Measurements from ENCODE around the gene MPHOSPH10. TPM values are rescaled to one million over a fixed set of nuclear protein-coding genes. Genes with fewer than 3 reads are reported as not detected.
"Not testable (repeated sequence)": the region's sequence is repeated elsewhere in the genome, so short reads cannot be mapped to it uniquely, and the experiment has no call there.

Gene MPHOSPH10
- total RNA-seq, 2 experiments from 2014 or later: 58.9 to 63.9 TPM

GRCh38 chr2:71121479-71121878 lies 9.0 kb upstream of the MPHOSPH10 start:
- ChIA-PET CTCF (no interaction called here), POLR2A (no interaction called here)

- CTCF ChIA-PET: no interaction called here
- POLR2A ChIA-PET: no interaction called here
These were observed 7.8 kb upstream of the MPHOSPH10 start for GRCh38 chr2:71122387-71123298.

- POLR2A ChIA-PET: no interaction called here
- CTCF ChIA-PET: no interaction called here
These were observed 4.7 kb upstream of the MPHOSPH10 start for GRCh38 chr2:71125506-71126294.

GRCh38 chr2:71126957-71127356 lies 3.5 kb upstream of the MPHOSPH10 start:
- POLR2A ChIA-PET: no interaction called here
- CTCF ChIA-PET: no interaction called here

- ChIA-PET POLR2A (interaction anchor here (0.5 to 2.1 kb wide), 3 partner anchors 61 to 809 kb away, joined by 3 to 12 read pairs (median 6); partner anchors contain the start of genes NAGK and PAIP2B), CTCF (interaction anchor here (2.1 kb wide), 1 partner anchor 61 kb away, joined by 6 read pairs; the partner anchor contains the start of gene NAGK)
These were observed 1.1 kb upstream of the MPHOSPH10 start for GRCh38 chr2:71129114-71129901.

- ChIA-PET POLR2A (interaction anchor here (1.9 to 2.1 kb wide), 2 partner anchors 62 to 97 kb away, joined by 6 to 12 read pairs; partner anchors contain the start of genes NAGK and PAIP2B), CTCF (interaction anchor here (2.1 kb wide), 1 partner anchor 61 kb away, joined by 6 read pairs; the partner anchor contains the start of gene NAGK)
These were observed 607 bp upstream of the MPHOSPH10 start for GRCh38 chr2:71129902-71130151.

GRCh38 chr2:71130905-71131244 lies 441 bp downstream of the MPHOSPH10 start:
- ChIA-PET POLR2A (interaction anchor here (0.6 to 2.1 kb wide), 3 partner anchors 63 to 139 kb away, joined by 3 to 12 read pairs (median 6); partner anchors contain the start of genes NAGK and PAIP2B), CTCF (interaction anchor here (0.7 to 2.1 kb wide), 3 partner anchors 16 to 62 kb away, joined by 3 to 6 read pairs (median 6); partner anchors contain the start of gene NAGK)

GRCh38 chr2:71131387-71132166 lies 1.1 kb downstream of the MPHOSPH10 start:
- POLR2A ChIA-PET: not testable (repeated sequence)
- CTCF ChIA-PET: interaction anchor here (0.7 to 2.1 kb wide), 2 partner anchors 19 to 63 kb away, joined by 3 to 6 read pairs; partner anchors contain the start of gene NAGK

- ChIA-PET POLR2A (no interaction called here), CTCF (no interaction called here)
These were observed 3.2 kb downstream of the MPHOSPH10 start for GRCh38 chr2:71133603-71134002.

- POLR2A ChIA-PET: no interaction called here
These were observed 5.7 kb downstream of the MPHOSPH10 start for GRCh38 chr2:71136174-71136573.

GRCh38 chr2:71143782-71144181 lies 13.3 kb downstream of the MPHOSPH10 start:
- ChIA-PET POLR2A (no interaction called here), CTCF (interaction anchor here (1.0 kb wide), 1 partner anchor 13 kb away, joined by 3 read pairs; no protein-coding TSS in a partner anchor)

More at GRCh38 chr2:71136174-71136573, 5.7 kb downstream of the MPHOSPH10 start:
- CTCF ChIA-PET: no interaction called here

GRCh38 chr2:71148506-71149063 lies 18.2 kb downstream of the MPHOSPH10 start:
- ChIA-PET POLR2A (no interaction called here), CTCF (interaction anchor here (1.2 kb wide), 1 partner anchor 362 kb away, joined by 3 read pairs; no protein-coding TSS in a partner anchor)

GRCh38 chr2:71150082-71150816 lies 19.8 kb downstream of the MPHOSPH10 start:
- ChIA-PET CTCF (interaction anchor here (1.2 kb wide), 1 partner anchor 19 kb away, joined by 3 read pairs; no protein-coding TSS in a partner anchor), POLR2A (no interaction called here)

GRCh38 chr2:71151620-71152019 lies 21.2 kb downstream of the MPHOSPH10 start:
- CTCF ChIA-PET: no interaction called here

GRCh38 chr2:71153585-71154224 lies 23.3 kb downstream of the MPHOSPH10 start:
- ChIA-PET CTCF (no interaction called here), POLR2A (no interaction called here)

More at GRCh38 chr2:71151620-71152019, 21.2 kb downstream of the MPHOSPH10 start:
- POLR2A ChIA-PET: no interaction called here

- CTCF ChIA-PET: no interaction called here
- POLR2A ChIA-PET: no interaction called here
These were observed 23.8 kb downstream of the MPHOSPH10 start for GRCh38 chr2:71154279-71154678.

- POLR2A ChIA-PET: no interaction called here
- CTCF ChIA-PET: no interaction called here
These were observed 24.4 kb downstream of the MPHOSPH10 start for GRCh38 chr2:71154798-71155197.

Data from activated CD8-positive, alpha-beta memory T cell treated with anti-CD3 and anti-CD28 coated beads for 36 hours (primary cell).